ENCODE results near the gene CSAD.
"Not testable (repeated sequence)": the region's sequence is repeated elsewhere in the genome, so short reads cannot be mapped to it uniquely, and the experiment has no call there.

The CSAD gene

DNA sequence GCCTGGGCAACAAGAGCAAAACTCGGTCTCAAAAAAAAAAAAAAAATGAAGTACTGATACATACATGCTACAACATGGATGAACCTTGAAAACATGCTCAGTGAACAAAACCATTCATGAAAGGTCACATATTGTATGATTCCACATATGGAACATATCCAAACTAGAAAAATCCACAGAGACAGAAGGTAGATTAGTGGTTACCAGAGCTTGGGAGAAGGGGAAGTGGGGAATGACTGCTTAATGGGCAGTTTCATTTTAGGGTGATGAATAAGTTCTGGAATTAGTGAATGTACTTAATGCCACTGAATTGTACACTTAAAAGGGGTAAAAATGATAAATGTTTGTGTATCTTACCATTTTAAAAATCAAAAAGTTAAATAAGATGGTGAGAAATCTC, 23.6 kb upstream of the CSAD start:
- DNase-seq (ENCODE audit: low read depth): no peak
- H3K4me3 ChIP-seq (ENCODE audit: low read length): no peak overlapping the region
- TF ChIP-seq, protein P1, sequence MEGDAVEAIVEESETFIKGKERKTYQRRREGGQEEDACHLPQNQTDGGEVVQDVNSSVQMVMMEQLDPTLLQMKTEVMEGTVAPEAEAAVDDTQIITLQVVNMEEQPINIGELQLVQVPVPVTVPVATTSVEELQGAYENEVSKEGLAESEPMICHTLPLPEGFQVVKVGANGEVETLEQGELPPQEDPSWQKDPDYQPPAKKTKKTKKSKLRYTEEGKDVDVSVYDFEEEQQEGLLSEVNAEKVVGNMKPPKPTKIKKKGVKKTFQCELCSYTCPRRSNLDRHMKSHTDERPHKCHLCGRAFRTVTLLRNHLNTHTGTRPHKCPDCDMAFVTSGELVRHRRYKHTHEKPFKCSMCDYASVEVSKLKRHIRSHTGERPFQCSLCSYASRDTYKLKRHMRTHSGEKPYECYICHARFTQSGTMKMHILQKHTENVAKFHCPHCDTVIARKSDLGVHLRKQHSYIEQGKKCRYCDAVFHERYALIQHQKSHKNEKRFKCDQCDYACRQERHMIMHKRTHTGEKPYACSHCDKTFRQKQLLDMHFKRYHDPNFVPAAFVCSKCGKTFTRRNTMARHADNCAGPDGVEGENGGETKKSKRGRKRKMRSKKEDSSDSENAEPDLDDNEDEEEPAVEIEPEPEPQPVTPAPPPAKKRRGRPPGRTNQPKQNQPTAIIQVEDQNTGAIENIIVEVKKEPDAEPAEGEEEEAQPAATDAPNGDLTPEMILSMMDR (conservative IDR thresholded peaks at IDR 0.05; ENCODE audit: low read depth, low read length): no peak

DNA sequence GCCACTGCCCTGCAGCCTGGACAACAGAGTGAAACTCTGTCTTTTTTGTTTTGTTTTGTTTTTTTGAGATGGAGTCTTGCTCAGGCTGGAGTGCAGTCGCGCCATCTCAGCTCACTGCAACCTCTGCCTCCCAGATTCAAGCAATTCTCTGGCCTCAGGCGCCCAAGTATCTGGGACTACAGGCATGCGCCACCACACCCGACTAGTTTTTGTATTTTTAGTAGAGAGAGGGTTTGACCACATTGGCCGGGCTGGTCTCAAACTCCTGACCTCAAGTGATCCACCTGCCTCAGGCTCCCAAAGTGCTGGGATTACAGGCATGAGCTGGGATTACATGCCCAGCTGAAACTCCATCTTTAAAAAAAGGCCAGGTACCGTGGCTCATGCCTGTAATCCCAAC, 21.6 kb upstream of the CSAD start:
- H3K4me3 ChIP-seq (ENCODE audit: low read length); DNase-seq (ENCODE audit: low read depth): not testable (repeated sequence)

DNA sequence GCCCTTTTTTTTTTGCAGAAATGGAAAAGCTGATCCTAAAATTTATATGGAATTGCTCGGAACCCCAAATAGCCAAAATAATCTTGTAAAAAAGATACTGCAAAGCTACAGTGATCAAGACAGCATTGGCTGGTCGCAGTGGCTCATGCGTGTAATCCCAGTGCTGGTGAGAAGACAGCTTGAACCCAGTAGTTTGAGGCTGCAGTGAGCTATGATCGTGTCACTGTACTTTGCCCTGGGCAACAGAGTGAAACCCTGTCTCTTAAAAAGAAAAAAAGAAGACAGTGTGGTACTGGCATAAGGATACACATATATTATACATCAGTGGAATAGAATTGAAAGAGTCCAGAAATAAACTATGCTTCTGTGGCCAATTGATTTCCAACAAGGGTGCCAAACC, 20.9 kb upstream of the CSAD start:
- H3K4me3 ChIP-seq (ENCODE audit: low read length): no peak overlapping the region
- TF ChIP-seq, protein P1 (conservative IDR thresholded peaks at IDR 0.05; ENCODE audit: low read depth, low read length): no peak
- DNase-seq (ENCODE audit: low read depth): no peak

DNA sequence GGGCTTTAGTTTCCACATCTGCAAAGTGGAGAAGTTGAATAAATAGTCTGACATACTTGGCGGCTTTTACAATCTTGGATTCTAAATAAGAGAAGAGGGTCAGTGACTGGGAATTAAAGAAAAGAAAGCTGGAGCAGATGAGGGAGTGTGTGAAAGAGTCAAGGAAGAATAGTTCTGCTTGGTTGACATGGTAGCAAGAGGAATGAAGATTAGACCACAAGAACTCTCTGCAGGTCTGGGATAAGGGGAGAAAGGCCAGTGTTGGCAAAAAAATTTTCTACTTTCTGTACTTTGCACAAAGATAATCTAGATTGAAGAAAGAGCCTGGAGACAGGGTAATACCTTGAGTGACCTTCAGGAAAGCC, 20.4 kb upstream of the CSAD start:
- TF ChIP-seq, protein P1 (conservative IDR thresholded peaks at IDR 0.05; ENCODE audit: low read depth, low read length): no peak
- no peak overlapping the region for H3K4me3 ChIP-seq (ENCODE audit: low read length)
- no peak for DNase-seq (ENCODE audit: low read depth)

DNA sequence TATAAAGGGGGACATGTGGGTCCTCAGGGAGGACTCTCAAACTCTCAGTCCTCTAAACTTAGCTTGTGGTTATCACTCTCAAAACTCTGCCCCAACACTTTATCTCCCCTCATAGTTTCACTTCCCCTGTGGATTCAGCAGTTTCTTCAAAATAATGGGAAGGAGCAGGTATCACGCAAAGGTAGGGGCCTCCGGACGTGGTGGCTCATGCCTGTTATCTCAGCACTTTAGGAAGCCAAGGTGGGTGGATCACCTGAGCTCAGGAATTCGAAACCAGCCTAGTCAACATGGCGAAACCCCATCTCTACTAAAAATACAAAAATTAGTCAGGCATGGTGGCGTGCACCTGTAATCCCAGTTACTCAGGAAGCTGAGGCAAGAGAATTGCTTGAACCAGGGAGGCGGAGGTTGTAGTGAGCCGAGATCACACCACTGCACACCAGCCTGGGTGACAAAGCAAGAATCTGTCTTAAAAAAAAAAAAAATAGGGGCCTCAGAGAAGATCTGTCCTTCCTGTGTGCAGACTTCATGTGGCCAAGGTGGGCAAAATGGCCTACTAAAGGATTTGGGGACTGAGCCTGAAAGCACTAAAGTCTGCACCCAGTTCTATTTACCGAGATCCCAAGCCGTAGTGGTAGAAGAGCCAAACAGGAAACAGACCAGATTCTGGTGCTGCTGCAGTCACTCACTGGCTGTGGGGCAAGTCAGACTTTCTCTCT, 19.9 kb upstream of the CSAD start:
- H3K4me3 ChIP-seq (ENCODE audit: low read length): no peak overlapping the region
- DNase-seq (ENCODE audit: low read depth): no peak
- TF ChIP-seq, protein P1 (conservative IDR thresholded peaks at IDR 0.05; ENCODE audit: low read depth, low read length): no peak

DNA sequence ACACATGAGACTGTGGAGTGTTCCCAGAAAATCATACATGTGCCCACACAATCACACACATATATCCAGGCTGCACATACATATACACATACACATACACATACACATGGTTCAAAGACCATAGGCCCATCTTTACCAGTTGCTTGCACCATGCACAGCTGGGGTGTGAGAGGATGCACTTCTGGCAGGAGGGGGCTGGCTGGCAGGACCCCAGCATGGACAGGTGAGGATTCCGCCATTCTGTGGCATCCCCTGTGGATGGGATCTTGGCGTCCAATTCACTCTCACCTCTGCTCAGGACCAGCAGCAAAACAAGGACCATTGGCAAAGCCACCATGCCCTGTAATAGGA, 19.4 kb upstream of the CSAD start:
- TF ChIP-seq, protein P1 (conservative IDR thresholded peaks at IDR 0.05; ENCODE audit: low read depth, low read length): no peak
- H3K4me3 ChIP-seq (ENCODE audit: low read length): no peak overlapping the region
- no peak for DNase-seq (ENCODE audit: low read depth)

DNA sequence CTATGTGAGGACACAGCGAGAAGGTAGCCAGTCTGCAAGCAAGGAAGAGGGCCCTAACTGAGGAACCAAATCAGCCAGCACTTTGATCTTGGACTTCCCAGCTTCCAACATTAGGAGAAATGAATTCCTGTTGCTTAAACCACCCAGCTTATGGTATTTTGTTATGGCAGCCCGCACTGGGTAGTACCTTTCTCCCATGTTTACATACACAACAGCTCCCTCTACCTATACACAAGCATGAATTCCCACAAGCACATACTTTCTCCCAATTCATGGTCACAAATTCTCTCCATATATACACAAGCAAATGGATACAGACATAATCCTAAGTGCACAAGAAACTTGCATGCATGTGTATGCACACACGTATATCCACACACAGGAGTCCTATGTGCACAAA, 19.0 kb upstream of the CSAD start:
- no peak overlapping the region for H3K4me3 ChIP-seq (ENCODE audit: low read length)
- TF ChIP-seq, protein P1 (conservative IDR thresholded peaks at IDR 0.05; ENCODE audit: low read depth, low read length): no peak
- DNase-seq (ENCODE audit: low read depth): no peak
